ENCODE measurements around the gene HDHD3. TPM values are rescaled to one million over a fixed set of nuclear protein-coding genes. Genes with fewer than 3 reads are reported as not detected.

HDHD3 gene
- total RNA-seq, 1 experiment from 2014 or later = 39.5 TPM

GRCh38 chr9:113375057-113376023 is 1.4 kb downstream of the HDHD3 start:
- Histone ChIP-seq H3K9me2 (ENCODE audit: insufficient read depth) (no peaks in the 10 kb centered on the region), H3K9me3 (ENCODE audit: insufficient read depth, low read depth) (no peaks in the 10 kb centered on the region), H2AFZ (peak overlapping the region; percentile 52; the same call in 1 of the 2 replicates), H3K4me2 (peak overlapping the region; percentile 80), H3K36me3 (ENCODE audit: low read depth) (peaks cover 9% of the 10 kb centered on the region; the same call in 1 of the 2 replicates), H3K27ac (peak overlapping the region; percentile 33), H3K4me3 (peak overlapping the region; percentile 76), H3K27me3 (ENCODE audit: insufficient read depth, low read depth) (no peaks in the 10 kb centered on the region), H3F3A (ENCODE audit: insufficient read depth, low read depth) (peaks cover 23% of the 10 kb centered on the region; the same call in 1 of the 2 replicates), H3K79me2 (ENCODE audit: low read depth) (peaks cover 12% of the 10 kb centered on the region), H4K20me1 (ENCODE audit: insufficient read depth) (peaks cover 8% of the 10 kb centered on the region; the same call in 1 of the 2 replicates), H3K4me1 (replicated peaks; ENCODE audit: insufficient read depth) (peaks cover 7% of the 10 kb centered on the region)
- ChIA-PET CTCF (interaction anchor here (0.6 to 0.7 kb wide), 2 partner anchors 26 to 65 kb away, joined by 3 to 6 read pairs; partner anchors contain the start of gene ALAD), POLR2A (ENCODE audit: unreplicated experiment) (interaction anchor here (0.7 kb wide), 2 partner anchors 11 to 144 kb away, joined by 3 to 8 read pairs; no protein-coding TSS in a partner anchor)
- TF ChIP-seq CTCF (conservative IDR thresholded peaks at IDR 0.05) = no peak
- no peak for TF ChIP-seq EZH2 (IDR thresholded peaks at IDR 0.05; ENCODE audit: low read depth)
- intact Hi-C loops (cut with micrococcal nuclease; ENCODE audit: unreplicated experiment) = loop anchor here (2.0 kb wide), 1 partner anchor 35 kb away; the partner anchor contains the start of gene WDR31
- peak in 1 of 2 experiments; percentile 46 for DNase-seq
- BruUV-seq (replicated peaks) = TSS peak; percentile 32

GRCh38 chr9:113373676-113374392 is 3.0 kb downstream of the HDHD3 start:
- peaks cover 12% of the 10 kb centered on the region for H3K79me2 ChIP-seq (ENCODE audit: low read depth)
- POLR2A ChIA-PET (ENCODE audit: unreplicated experiment) = no interaction called here
- no peaks in the 10 kb centered on the region for H3K27me3 ChIP-seq (ENCODE audit: insufficient read depth, low read depth)
- intact Hi-C loops (cut with micrococcal nuclease; ENCODE audit: unreplicated experiment) = no loop called here
- H3K36me3 ChIP-seq (ENCODE audit: low read depth) = peaks cover 9% of the 10 kb centered on the region; the same call in 1 of the 2 replicates
- CTCF ChIA-PET = no interaction called here
- H3F3A ChIP-seq (ENCODE audit: insufficient read depth, low read depth) = peaks cover 23% of the 10 kb centered on the region; the same call in 1 of the 2 replicates
- no TSS peak for BruUV-seq (replicated peaks)
- no peaks in the 10 kb centered on the region for H3K9me3 ChIP-seq (ENCODE audit: insufficient read depth, low read depth)
- no peak overlapping the region for H2AFZ ChIP-seq
- H3K27ac ChIP-seq = no peak overlapping the region
- DNase-seq = no peak
- no peak overlapping the region for H3K4me2 ChIP-seq
- TF ChIP-seq CTCF (conservative IDR thresholded peaks at IDR 0.05) = no peak
- TF ChIP-seq EZH2 (IDR thresholded peaks at IDR 0.05; ENCODE audit: low read depth) = no peak
- H4K20me1 ChIP-seq (ENCODE audit: insufficient read depth) = peaks cover 8% of the 10 kb centered on the region; the same call in 1 of the 2 replicates
- no peak overlapping the region for H3K4me3 ChIP-seq
- H3K4me1 ChIP-seq (replicated peaks; ENCODE audit: insufficient read depth) = 0 out of 2 replicates have a peak, but pooled peaks cover 4% of the 10 kb centered on the region
- no peaks in the 10 kb centered on the region for H3K9me2 ChIP-seq (ENCODE audit: insufficient read depth)

GRCh38 chr9:113373256-113373655 is 3.5 kb downstream of the HDHD3 start:
- ChIA-PET CTCF (no interaction called here), POLR2A (ENCODE audit: unreplicated experiment) (no interaction called here)
- H3K27ac ChIP-seq = no peak overlapping the region
- intact Hi-C loops (cut with micrococcal nuclease; ENCODE audit: unreplicated experiment) = no loop called here
- TF ChIP-seq EZH2 (IDR thresholded peaks at IDR 0.05; ENCODE audit: low read depth) (no peak), CTCF (conservative IDR thresholded peaks at IDR 0.05) (no peak)
- no peak for DNase-seq
- no peak overlapping the region for H2AFZ ChIP-seq
- H3K9me2 ChIP-seq (ENCODE audit: insufficient read depth) = no peaks in the 10 kb centered on the region
- H3K79me2 ChIP-seq (ENCODE audit: low read depth) = peaks cover 12% of the 10 kb centered on the region
- BruUV-seq (replicated peaks) = no TSS peak
- H3K9me3 ChIP-seq (ENCODE audit: insufficient read depth, low read depth) = no peaks in the 10 kb centered on the region
- 0 out of 2 replicates have a peak, but pooled peaks cover 4% of the 10 kb centered on the region for H3K4me1 ChIP-seq (replicated peaks; ENCODE audit: insufficient read depth)
- H3K4me3 ChIP-seq = no peak overlapping the region
- no peak overlapping the region for H3K4me2 ChIP-seq
- H4K20me1 ChIP-seq (ENCODE audit: insufficient read depth) = peaks cover 8% of the 10 kb centered on the region; the same call in 1 of the 2 replicates
- H3K36me3 ChIP-seq (ENCODE audit: low read depth) = peaks cover 9% of the 10 kb centered on the region; the same call in 1 of the 2 replicates
- no peaks in the 10 kb centered on the region for H3K27me3 ChIP-seq (ENCODE audit: insufficient read depth, low read depth)
- H3F3A ChIP-seq (ENCODE audit: insufficient read depth, low read depth) = peaks cover 23% of the 10 kb centered on the region; the same call in 1 of the 2 replicates
